Psoas muscle (tissue), 8 donors: Measurements from ENCODE around the gene DMRT2. TPM values are rescaled to one million over a fixed set of nuclear protein-coding genes. Genes with fewer than 3 reads are reported as not detected.

ENCODE experiments used
- ATAC-seq, 4 donors: fragments of 200-7000 bp; cut with Tn5 transposase; one replicate each; pipeline ENCODE4 v1.9.1; 2020; ENCODE audit warnings: moderate library complexity in 3 of 4, mild to moderate bottlenecking in 2 of 4
- DNase-seq, 2 donors: peaks; one replicate each; pipeline ENCODE4 v3.0.0-alpha.2; 2020
- H3K27ac ChIP-seq: fragments of 200-600 bp; one replicate; pipeline ENCODE4 v1.8.0; 2022
- H3K27me3 ChIP-seq, 3 donors: fragments of 200-600 bp in 1 of 3; one replicate each; pipeline versions ENCODE4 v1.6.1 to v1.8.0; 2013 to 2022; ENCODE audit warnings: low read length in 2 of 3, mild to moderate bottlenecking in 2 of 3, moderate library complexity in 1 of 3; ENCODE audit not compliant: insufficient read depth in 3 of 3
- H3K36me3 ChIP-seq, 2 donors: fragments of 200-600 bp in 1 of 2; one replicate each; pipeline versions ENCODE4 v1.6.1 to v1.8.0; 2013 to 2022; ENCODE audit warnings: low read depth in 1 of 2, mild to moderate bottlenecking in 1 of 2, moderate library complexity in 1 of 2; ENCODE audit not compliant: insufficient read depth in 1 of 2
- H3K4me1 ChIP-seq: fragments of 200-600 bp; one replicate; pipeline ENCODE4 v1.8.0; 2022
- H3K4me3 ChIP-seq: fragments of 200-600 bp; one replicate; pipeline ENCODE4 v1.8.0; 2022; ENCODE audit warnings: mild to moderate bottlenecking
- H3K9me3 ChIP-seq: fragments of 200-600 bp; one replicate; pipeline ENCODE4 v1.8.0; 2022
- WGBS, 3 donors: extraction: QIAGEN DNeasy Blood & Tissue Kit; methylation state at CpG; one replicate each; pipeline versions ENCODE4 v1.1.6 to v1.1.7; 2013; 5-methylcytosine and 5-hydroxymethylcytosine counted together
- intact Hi-C, 2 donors: fragments of 100-400 bp; cut with DNase I; formaldehyde crosslinking; loops; one replicate each; pipeline versions ENCODE4 v1.11.0 to v1.14.2; 2022
- polyA plus RNA-seq, 3 donors: library from polyadenylated mRNA; stranded (reverse); fragments of 200-250 nt; gene quantifications; one replicate each; pipeline ENCODE4 v1.2.3, GENCODE V29; 2013
- total RNA-seq, 4 donors: library from RNA; stranded (reverse); fragmentation: NEBNext Ultra II Directional in 2 of 4; extraction: Animal tissue kit (Norgen Biotek cat#: 25700) in 2 of 4; gene quantifications; one replicate each; pipeline versions ENCODE4 v1.2.1 to v1.2.4, GENCODE V29; 2021 to 2023
- TF ChIP-seq, protein P1 (sequence below): fragments of 200-600 bp; IDR thresholded peaks from one replicate; pipeline ENCODE4 v1.8.0; 2022; ENCODE audit warnings: antibody characterized with exemption
- donor health status: healthy with polysubstance abuse.
- donor health status: DM: no; HTN: no; CAD: no; lungs with moderate emphysema.
- donor health status: Bipolar disorder and iron deficiency.
- donor health status: healthy.
- donor health status: DM: yes; HTN: yes; CAD: no.
- donor health status: DM: no; HTN: no; CAD: no.
- donor health status: DM: no; HTN: no; CAD: no.
- donor health status: DM: yes; HTN: yes; CAD: no.

DMRT2 gene
- total and polyA plus RNA-seq, 7 donors, result 0.43 to 6.8 (median 1.9) TPM

DNA sequence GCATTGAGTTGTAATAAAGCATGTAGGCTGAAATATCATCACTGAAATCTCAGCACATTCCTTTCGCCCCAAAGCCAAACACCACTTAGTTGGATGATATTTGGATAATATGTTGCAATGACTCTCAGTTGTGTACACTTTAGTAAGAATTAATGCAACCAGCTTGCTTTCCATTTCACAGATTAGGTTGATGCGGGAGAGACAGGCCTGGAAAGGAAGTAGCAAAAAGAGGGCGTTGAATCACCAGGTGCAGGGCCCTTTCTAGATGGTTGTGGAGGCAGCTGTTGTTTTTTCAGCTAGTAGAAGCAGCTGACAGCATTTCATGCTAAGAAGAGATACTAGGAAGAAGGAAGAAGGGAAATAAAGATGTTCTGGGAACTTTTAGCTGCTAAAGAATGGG is 42.8 kb upstream of the DMRT2 start:
- intact Hi-C loops, result loop anchor here (5.0 to 10.0 kb wide), 2 partner anchors 115 to 393 kb away; no protein-coding TSS in a partner anchor
- no peaks in the 10 kb centered on the region for H3K9me3 ChIP-seq
- H3K36me3 ChIP-seq, result no peaks in the 10 kb centered on the region
- ATAC-seq, result no peak
- 55 to 69% (median 68%) methylated on average over 3 of the region's 3 CpGs for WGBS, 3 donors
- H3K27me3 ChIP-seq, result no peaks in the 10 kb centered on the region
- DNase-seq, result no peak
- H3K27ac ChIP-seq, result no peak overlapping the region
- H3K4me1 ChIP-seq, result no peaks in the 10 kb centered on the region
- no peak overlapping the region for H3K4me3 ChIP-seq
- TF ChIP-seq, protein P1, sequence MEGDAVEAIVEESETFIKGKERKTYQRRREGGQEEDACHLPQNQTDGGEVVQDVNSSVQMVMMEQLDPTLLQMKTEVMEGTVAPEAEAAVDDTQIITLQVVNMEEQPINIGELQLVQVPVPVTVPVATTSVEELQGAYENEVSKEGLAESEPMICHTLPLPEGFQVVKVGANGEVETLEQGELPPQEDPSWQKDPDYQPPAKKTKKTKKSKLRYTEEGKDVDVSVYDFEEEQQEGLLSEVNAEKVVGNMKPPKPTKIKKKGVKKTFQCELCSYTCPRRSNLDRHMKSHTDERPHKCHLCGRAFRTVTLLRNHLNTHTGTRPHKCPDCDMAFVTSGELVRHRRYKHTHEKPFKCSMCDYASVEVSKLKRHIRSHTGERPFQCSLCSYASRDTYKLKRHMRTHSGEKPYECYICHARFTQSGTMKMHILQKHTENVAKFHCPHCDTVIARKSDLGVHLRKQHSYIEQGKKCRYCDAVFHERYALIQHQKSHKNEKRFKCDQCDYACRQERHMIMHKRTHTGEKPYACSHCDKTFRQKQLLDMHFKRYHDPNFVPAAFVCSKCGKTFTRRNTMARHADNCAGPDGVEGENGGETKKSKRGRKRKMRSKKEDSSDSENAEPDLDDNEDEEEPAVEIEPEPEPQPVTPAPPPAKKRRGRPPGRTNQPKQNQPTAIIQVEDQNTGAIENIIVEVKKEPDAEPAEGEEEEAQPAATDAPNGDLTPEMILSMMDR, result no peak

DNA sequence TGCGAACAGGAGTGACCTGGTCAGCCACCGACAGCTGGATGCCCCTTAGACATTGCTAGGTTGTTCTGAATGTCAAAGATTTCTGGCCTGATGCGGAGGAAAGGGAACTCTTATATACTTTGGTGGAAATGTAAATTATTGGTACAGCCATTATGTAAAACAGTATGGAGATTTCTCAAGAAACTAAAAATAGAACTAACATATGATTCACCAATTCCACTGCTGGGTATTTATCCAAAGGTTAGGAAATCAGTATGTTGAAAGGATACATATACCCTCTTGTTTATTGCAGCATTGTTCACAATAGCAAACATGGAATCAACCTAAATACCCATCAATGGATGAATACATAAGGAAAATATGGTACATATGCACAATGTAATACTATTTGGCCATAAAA is 41.9 kb upstream of the DMRT2 start:
- Histone ChIP-seq H3K4me1 (no peaks in the 10 kb centered on the region), H3K27me3 (no peaks in the 10 kb centered on the region)
- 93 to 94% (median 93%) methylated on average over 3 of the region's 3 CpGs for WGBS, 3 donors

DNA sequence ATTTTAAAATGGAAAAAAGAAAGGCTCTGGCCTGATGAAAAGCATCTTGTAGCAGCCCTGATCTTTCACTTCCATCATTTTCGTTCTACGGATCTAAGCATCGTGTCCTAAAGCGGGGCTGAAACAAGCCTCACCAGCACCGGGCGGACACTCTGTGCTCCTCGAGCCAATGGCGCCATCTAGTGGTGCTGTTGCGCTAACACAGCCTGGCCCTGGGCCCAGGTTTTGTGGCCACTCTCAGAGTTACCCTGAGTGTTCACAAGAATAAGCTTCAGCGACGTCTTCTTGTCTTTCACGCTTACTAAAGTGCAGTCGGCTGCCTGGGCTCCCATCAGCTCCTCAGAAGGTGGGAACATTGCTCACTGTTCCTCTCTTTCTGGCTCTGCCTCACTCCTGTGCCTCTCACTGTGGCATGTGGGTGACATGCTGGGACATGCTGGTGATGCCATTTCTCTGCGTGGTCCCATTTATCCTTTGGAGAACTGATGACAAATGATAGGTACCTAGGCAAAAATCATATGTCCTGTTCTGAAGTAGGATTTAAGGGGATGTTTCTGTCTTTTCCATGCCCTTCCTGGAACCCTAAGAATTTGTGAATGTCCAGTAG is 41.0 kb upstream of the DMRT2 start:
- Histone ChIP-seq H3K4me3 (no peak overlapping the region), H3K27ac (no peak overlapping the region), H3K27me3 (no peaks in the 10 kb centered on the region), H3K36me3 (no peaks in the 10 kb centered on the region), H3K4me1 (no peaks in the 10 kb centered on the region), H3K9me3 (no peaks in the 10 kb centered on the region)
- TF ChIP-seq, protein P1, result peak; percentile 97
- peak; percentile 78 to 91 for DNase-seq
- peak; percentile 93 to 98 (median 95) for ATAC-seq
- 6 to 11% (median 9%) methylated on average over 14 of the region's 14 CpGs for WGBS, 3 donors
- intact Hi-C loops, result loop anchor here (2.0 to 10.0 kb wide), 3 partner anchors 114 to 394 kb away; no protein-coding TSS in a partner anchor

More for the DNA sequence above, 41.9 kb upstream of the DMRT2 start:
- Histone ChIP-seq H3K9me3 (no peaks in the 10 kb centered on the region), H3K36me3 (no peaks in the 10 kb centered on the region), H3K4me3 (no peak overlapping the region), H3K27ac (no peak overlapping the region)
- peak in 1 of 4 donors; percentile 33 for ATAC-seq
- no peak for DNase-seq
- intact Hi-C loops, result loop anchor here (2.0 to 10.0 kb wide), 3 partner anchors 113 to 393 kb away; no protein-coding TSS in a partner anchor
- TF ChIP-seq, protein P1, result no peak

DNA sequence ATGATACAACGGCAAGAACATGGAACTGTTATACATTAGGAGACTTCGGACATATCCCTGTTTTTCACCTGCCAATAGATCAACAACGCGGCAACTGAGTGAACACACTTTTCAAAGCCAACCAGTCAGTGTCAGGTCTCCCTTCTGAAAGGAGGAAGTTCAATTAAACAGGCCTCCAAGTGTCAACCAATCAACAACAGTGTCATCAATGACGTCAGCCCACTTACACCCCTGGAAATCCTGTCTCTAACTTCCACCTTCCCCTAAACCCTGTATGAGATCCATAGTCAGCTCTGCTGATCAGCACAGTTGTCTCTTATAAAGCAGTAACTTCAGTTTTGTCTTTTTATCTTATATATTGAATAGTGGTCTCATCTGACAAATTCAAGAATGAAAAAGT is 37.1 kb upstream of the DMRT2 start:
- intact Hi-C loops, result loop anchor here in 1 of 2 donors (10.0 kb wide), 1 partner anchor 638 kb away; no protein-coding TSS in a partner anchor
- H3K4me1 ChIP-seq, result no peaks in the 10 kb centered on the region
- no peaks in the 10 kb centered on the region for H3K36me3 ChIP-seq
- DNase-seq (no peak), ATAC-seq (no peak)
- WGBS, 3 donors, result 77 to 84% (median 82%) methylated on average over 5 of the region's 5 CpGs
- no peaks in the 10 kb centered on the region for H3K27me3 ChIP-seq
- no peak overlapping the region for H3K4me3 ChIP-seq
- TF ChIP-seq, protein P1, result no peak
- H3K27ac ChIP-seq, result no peak overlapping the region
- H3K9me3 ChIP-seq, result no peaks in the 10 kb centered on the region

DNA sequence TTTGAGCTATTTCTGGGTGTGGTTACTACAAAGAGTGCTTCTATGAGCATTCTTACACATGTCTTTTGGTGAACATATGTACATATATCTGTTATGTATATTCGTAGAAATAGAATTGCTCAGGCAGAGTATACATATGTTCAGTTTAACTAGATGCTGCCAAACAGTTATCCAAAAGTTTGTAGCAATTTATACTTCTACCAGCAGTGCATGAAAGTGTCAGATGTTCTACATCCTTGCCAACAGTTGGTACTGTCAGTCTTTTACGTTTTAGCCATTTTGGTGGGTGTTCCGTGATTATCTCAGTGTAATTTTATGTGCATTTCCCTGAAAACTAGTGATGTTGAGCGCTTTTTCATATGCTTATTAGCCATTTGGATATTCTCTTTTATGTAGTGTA is 35.9 kb upstream of the DMRT2 start:
- TF ChIP-seq, protein P1, result no peak
- no peaks in the 10 kb centered on the region for H3K27me3 ChIP-seq
- intact Hi-C loops, result loop anchor here in 1 of 2 donors (10.0 kb wide), 1 partner anchor 639 kb away; no protein-coding TSS in a partner anchor

More for the DNA sequence above, 35.9 kb upstream of the DMRT2 start:
- 38 to 59% (median 49%) methylated on average over 4 of the region's 4 CpGs for WGBS, 3 donors
- no peak for ATAC-seq
- H3K36me3 ChIP-seq, result no peaks in the 10 kb centered on the region
- no peaks in the 10 kb centered on the region for H3K4me1 ChIP-seq
- DNase-seq, result no peak
- H3K27ac ChIP-seq, result no peak overlapping the region
- no peaks in the 10 kb centered on the region for H3K9me3 ChIP-seq
- no peak overlapping the region for H3K4me3 ChIP-seq
